GM18861 (cell line): Measurements from ENCODE around the gene AIPL1.

Experiments used
- ATAC-seq: cut with Tn5 transposase; IDR thresholded peaks from one replicate; pipeline ENCODE4 v1.9.1; 2021; ENCODE audit not compliant: unreplicated experiment

The AIPL1 gene

DNA sequence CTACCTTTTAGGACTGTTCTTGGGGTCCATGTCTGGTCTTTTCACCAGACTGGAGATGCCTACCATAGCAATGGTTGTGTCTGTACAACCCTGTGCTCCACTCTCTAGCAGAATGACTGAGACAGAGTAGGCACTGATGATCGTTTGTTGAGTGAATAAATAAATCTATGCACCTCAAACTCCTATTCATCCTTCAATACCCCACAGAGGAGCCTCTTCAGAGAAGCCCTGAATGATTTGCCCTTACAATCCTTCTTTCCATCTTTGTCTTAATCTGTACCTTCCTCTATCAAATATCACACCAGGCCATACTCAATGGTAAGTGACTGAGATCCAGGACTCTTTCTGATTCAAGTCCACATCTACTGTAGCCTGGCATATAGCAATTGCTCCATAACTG is 32.6 kb upstream of the AIPL1 start:
- ATAC-seq = no peak

DNA sequence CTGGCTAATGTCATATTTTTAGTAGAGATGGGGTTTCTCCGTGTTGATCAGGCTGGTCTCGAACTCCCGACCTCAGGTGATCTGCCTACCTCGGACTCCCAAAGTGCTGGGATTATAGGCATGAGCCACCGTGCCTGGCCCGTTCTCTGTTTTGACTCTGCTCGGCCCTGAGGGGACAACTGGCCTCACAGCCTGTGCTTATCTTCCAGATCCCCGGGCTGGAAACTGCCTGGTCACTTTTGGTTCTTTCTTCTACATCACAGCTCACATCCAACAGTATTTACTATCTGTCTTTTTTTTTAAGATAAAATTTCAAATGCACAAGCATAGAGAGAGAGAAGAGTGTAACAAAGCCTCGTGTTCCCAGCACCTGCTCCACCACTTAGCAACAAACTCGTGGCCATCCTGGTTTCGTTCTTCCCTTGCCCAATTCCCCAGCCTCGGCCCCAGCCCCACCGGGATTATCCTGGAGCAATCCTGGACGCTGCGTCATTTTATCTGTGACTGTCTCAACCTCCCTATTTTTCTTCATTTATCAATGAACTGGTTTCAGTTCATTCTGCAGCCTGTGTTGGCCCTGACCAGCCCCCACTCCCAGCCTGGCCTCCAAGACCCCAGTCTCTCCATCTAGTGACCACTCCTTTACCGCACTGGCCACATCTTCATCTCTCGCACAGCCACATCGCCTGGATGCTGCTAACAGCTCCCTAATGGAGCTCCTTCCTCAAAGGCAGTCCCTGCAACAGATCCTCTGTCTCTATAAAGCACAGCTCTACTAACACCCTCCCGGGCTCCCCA is 30.5 kb upstream of the AIPL1 start:
- no peak for ATAC-seq

DNA sequence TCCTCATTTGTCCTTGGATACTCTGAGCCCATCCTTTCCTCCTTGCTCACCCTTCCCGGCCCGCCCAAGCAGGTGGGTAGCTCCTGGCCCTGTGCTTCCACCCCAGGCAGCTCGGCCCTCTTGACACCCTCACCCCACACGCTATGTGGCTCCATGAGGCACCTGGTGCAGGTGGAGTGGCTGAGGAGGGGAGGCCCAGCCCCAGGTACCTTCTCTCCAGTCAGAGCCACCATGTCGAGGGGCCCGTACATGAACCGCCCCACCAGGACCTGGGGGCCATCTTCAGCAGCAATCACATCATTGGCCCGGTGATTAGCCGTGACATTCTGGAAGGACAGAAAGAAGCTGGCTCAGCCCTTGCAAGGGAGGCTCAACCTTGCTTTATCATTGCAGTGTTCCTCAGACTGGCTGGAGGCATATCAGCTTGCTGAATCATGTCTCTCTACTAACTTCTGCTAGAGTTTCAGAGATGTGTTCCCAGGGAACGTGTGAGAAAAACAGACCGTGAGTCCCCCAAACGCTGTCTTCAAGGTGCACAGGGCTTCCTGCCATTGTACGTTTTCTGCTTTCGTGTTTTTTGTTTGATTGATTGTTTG is 29.6 kb upstream of the AIPL1 start:
- no peak for ATAC-seq

DNA sequence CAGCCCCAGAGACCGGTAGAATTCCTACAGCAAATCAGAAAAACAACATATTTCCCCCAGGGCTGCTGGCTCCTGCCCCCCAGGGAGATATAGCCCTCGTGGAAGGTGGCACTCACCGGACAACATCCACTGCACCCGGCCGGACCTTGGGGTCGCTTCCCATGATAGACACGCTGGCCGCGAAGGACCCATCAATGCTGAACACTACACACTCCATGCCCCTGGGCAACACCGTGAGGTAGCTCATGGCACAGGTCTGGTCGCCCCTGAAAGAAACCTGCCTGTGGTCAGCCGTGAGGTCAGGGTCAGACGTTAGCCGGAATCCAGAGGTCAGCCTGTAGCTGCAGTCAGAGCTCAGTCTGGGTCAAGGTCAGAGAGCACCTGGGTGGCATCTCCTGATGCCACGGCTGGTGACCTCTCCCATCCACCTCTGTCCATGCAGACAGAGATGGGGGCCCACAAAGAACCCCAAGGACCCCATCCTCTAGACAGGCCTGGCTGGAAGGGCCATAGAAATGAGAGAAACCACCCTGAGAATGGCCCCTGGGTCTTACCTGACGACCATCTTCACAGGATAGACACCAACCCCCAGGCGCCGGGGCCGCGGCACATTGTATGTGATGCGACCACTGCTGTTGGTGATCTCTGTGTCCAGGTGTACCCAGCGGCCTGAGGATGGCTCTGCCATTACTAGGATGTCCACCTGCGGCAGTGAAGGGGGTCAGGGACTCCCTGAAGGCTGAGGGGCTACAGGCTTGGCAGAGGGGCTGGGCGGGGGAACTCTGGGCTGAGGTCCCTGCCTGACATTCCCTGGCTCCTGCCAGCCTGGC is 28.9 kb upstream of the AIPL1 start:
- no peak for ATAC-seq

DNA sequence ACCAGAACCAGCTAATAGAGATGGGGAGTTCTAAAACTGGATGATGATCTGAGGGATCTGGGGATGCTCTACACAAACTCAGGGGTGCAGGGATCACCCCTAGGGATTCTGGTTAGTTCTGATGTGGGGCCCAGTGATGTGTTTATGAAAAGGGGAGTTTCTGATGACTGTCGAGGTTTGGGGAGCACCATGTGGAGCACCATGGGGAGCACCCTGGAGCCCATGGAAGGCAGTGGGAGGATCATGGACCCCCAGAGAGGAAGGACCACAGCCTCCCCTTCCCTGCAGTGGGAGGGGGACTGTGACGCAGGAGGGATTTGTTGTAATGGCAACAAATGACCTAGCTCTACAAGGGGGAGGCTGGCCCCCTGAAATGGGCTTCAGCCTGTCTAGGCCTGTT is 27.8 kb upstream of the AIPL1 start:
- no peak for ATAC-seq

DNA sequence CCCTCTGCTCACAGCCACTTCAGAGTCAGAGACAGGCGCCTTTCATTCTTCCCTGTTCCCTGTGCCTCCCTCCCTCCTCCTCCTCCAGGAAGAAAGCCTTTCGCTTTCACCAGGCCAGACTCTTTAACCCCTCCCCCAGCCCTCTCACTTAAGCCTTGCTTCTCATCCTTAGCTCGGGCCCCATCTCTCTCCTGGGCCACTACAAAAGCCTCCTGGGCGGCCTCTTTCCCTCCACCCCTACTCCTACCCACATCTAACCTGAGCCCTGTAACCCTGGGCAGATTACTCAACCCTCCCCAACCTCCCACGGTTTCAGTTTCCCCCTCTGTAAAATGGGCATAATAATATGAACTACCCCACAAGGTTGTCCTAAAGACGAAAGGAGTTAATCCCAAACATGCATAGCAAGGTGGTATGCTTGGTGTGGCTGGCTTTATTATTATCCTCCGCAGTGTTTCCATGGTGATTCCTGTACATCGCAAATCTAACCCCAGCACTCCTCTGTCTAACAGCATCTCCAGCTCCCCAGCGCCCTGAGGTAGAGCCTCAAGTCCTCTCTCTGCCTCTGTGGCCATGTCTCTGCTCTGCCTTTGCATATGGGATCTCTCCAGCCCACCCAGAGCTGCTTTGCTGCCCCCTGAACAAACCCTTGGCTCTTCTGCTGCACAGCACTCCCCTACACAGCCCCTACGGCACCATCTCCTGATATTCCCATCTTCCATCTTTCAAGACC is 27.0 kb upstream of the AIPL1 start:
- ATAC-seq = no peak

DNA sequence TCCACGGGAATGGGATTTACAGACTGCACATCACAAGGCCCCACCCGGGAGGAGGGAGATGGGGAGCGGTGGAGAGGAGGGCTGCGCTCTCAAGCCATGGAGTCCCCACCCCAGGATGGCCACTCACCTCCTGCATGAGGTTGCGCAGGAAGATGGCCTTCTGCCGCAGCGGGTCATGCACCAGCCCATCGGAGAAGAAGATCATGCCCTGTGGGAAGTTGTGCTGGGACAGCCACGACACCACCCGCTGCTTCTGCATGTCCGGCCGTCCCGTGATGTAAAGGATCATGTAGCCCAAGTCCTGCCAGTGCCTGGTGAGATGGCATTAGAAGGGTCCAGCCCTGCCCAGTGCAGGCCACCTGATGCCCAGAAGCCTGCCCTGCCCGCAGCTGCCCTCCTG is 26.3 kb upstream of the AIPL1 start:
- no peak for ATAC-seq

DNA sequence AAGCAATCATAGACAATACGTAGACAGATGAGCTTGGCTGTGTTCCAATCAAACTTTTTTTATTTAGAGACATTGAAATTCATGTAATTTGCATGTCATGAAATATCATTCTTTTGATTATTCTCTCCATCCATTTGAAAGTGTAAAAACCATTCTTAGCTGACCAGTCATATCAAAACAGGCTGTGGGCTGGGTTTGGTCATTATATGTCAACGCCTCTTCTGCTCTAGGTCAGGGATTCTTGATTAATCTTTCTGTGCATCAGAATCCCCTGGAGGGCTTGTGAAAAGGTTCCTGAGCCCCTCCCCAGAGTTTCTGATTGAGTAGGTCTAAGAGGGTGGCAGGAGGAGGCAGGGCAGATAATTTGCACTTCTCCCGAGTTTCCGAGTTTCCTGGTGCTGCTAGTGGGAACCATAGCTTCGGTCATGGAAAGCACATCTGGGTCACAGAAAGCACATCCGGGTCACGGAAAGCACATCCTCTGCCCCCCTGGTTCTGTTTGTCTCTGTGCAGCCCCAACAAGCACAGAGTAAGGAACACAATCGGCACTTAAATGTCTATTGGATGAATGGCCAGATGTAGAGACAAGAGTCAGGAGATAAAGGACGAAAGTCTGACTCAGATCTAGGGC is 25.7 kb upstream of the AIPL1 start:
- ATAC-seq = no peak

DNA sequence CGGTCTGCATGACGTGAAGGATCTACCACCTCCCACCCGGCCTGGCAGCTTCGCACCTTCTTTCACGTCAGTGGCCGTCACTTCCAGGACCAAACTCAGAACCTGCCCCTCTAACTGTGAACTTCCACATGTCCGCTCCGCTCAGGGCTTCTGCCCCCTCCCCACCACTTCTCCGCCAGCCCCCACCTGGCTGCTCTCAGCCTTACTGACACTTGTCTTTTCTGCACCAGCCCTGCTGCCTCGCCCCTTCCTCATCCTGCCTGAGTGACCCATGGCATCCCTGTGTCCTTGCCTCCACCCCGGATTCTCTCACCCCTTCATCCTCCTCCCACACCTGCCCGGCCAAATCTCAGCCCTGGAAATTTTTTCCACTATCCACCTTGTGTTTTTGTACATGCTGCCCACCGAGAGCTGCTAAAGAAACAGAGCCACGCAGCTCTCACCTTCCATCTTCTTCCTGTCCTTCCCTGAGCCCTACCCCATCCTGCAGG is 23.6 kb upstream of the AIPL1 start:
- no peak for ATAC-seq

DNA sequence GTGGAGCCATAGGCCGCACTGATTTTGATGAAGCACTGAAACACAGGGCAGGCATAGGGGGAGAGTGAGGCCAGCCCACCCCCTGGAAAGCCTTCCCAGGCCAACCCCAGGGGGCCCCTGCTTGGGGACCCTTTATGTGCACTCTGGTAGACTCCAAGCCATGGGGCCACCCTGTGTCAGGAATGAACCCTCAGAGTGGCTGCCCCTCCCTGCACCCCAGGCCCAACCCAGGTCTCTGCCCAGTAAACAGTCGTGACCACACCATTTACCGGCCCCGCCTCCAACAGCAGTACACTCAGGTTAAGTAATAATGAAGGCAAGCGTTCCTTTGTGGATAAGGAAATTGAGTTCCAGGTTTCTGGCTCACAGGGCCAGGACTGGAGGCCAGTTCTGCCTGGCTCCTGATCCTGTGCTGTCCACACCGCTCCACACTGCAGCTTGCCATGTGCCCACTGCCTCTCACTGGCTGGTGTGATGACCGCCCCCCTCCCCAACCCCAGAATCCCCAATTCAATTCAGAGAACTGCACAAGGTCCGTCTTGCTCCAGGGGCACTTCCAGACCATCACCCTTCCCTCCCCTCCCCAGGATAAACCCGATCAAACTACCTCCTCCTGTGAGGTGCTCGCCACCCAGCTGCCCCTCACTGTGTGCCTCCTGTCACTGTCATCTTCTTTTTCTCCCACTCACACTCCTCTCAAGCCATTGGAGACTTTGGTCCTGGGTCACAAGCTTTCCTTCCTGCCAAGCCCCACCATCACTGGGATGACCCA is 23.0 kb upstream of the AIPL1 start:
- no peak for ATAC-seq

DNA sequence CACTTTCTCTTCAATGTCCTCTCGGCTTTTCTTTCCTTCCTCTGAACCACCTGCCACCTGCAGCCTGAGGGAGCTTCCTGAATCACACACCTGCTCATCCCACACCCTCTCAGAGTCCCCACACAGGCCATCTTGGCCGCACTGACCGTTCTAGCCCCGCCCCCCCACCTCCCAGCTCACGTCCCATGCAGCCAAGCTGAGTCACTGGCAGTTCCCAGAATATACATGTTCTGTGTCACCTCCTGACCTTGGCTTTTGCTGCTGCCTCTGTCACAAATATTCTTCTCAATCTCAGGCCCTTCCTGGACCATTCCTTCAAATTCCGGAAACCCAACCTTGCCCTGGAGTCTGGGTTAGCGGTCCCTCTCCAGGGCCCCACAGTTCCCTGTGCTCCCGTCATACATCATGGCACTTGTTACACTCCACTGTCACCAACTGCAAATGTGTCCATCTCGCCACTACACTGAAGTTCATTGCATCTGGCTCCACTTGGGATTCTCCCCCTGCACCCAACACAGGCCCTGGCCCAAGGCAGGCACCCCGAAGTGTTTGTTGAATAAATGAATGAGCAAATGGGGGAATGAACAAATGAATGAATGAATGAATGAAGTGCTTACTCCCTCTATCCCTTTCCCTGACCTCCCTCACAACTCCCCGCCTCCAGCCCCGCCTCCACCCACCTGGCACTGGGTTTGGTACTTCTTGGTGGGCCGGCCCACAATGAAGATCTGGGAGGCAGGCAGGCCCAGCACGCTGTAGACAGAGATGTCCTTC is 22.2 kb upstream of the AIPL1 start:
- no peak for ATAC-seq

DNA sequence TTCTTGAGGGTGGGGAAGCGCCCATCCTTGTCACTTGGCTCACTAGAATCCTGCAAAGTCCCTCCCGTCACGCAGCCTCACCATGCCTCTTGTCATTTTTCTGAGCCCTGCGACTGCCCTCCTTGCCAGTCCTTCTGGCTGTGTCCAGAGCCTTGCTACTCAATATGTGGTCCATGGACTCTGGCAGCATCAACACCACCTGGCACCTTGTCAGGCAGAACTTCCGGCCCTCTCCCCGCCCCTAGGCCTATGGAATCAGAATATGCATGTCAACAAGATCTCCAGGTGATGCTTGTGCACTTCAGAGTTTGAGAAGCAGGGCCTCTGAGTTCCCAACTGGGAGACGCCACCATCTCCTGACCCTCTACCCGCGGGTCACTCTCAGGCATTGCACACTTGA is 21.4 kb upstream of the AIPL1 start:
- ATAC-seq = no peak

DNA sequence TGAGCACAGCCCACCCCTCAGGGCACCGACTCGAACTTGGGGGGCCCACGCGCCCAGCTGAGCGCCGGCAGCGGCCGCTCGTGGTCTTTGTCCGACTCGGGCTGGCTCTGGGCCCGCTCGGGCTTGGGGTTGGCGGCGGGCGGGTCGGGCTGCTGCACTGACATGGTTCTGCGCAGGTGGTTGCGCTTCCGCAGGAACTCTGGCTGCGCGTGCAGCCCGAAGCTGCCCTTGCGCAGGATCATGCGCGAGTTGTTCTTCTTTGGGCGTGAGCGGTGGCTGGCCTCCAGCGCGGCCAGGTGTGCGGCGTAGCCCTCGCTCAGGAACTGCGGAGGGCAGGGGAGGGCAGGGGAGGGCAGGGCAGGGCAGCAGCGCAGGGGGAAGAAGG is 20.4 kb upstream of the AIPL1 start:
- ATAC-seq = no peak

DNA sequence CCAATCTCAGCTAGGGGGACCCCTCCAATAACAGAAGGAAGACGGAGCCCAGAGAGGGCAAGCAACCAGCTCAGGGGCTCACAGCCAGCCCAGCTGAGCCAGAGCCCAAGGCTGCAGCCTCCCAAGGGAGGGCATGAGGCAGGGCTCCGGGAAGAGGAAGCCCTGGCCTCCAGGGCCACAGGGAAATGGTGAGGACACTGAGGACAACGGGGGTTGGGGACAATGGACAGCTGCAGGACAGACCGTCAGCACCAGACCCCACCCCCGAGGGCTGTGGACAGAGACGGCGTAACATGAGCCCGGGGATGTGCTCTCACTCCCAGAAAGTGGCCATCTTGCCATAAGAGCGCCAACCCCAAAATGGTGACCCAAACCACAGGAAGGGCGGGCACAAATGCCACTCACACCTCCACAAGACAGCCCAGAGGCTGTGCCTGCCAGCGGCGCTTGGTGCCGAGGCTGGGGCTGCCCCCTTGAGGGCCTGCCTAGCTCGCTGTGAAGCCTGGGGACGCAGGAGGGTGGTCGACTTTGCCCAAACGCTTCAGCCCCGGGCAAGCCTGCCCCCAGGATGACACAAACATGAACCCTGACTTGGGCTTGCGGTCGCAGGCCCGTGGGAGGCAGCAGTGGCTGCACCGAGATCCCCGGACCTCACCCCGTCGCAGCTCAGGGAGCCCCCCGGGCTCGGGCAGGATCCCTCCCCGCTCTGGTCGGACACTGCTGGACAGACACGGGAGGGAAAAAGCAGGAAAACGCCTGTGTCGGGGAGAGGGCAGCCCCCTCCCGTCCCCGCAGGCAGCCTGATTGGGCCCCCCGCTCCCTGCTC is 19.8 kb upstream of the AIPL1 start:
- ATAC-seq = no peak

DNA sequence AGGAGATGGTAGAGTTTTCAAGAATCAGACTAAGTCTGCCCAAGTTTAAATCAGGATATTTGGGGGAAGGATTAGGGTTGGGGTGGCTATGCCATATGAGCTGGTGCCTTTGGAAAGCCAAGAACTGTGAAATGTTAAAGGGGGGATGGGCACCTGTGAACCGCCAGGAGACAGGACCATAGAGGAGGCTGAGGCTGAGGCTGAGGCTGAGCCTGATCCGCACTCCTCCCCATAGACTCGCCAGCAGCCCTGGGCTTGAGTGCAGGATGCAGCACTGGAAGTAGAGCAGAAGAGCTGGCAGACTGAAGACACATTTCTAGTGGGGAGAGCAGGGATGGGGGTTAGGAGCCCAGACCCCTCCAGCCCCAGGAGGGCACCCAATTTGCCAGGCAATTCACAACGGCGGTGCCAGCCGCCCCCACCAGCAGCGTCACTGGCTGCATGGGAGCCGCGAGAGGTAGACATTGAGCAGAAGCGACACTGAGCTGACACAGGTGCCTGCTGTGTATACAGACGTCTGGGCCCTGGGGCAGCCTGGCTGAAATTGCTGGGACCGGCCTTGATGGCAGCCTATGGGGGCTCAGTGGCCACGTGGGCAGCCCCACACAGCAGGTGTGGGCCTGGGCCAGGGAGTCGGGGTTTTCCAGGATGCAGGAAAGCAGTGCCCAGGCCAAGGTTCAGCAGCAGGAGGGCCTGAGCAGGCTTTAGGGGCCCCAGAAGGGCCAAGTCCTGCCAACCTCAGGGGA is 18.5 kb upstream of the AIPL1 start:
- ATAC-seq = no peak

DNA sequence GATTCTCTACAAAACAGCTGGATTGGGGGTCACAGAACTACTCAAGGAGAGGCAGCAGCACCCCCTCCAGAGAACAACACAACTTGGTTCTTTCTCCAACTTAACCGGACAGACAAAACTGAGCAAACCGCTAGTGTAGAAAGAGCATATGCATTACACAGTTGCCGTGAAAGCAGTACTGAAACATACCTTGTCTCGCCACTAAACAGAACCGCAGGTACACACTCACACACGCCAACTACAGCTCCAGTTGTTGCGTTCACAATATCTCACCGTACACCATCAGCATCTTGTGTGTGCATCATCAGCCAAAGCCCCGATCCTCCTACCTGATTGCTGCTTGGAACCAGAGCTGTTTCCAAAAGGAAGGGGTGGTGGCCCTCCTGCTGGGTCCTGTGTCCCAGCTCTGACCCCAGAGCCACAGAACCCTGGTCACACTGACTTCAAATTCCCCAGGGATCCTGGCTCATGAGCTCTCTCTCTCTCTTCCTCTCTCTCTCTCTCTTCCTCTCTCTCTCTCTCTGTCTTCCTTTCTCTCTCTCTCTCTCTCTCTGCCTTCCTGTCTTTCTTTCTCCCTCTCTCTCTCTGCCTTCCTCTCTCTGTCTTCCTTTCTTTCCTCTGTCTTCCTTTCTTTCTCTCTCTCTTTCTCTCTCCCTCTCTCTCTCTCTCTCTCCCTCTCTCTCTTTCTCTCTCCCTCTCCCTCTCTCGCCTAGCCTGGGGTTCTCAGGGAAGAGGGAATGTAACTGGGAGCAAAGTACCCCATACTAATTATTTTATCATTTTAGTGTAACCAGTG is 17.7 kb upstream of the AIPL1 start:
- ATAC-seq = no peak
